Stomach (tissue), 9 donors: ENCODE measurements around the gene HEBP1. TPM values are rescaled to one million over a fixed set of nuclear protein-coding genes. Genes with fewer than 3 reads are reported as not detected.

Source experiments
- DNase-seq, 2 donors: peaks; one replicate each; pipeline versions ENCODE4 v3.0.0 to v3.0.0-alpha.2; 2013 to 2019
- H3K27ac ChIP-seq, 5 donors: fragments of 200-600 bp in 4 of 5; sonication (generic) in 4 of 5; one replicate each; pipeline ENCODE4 v1.5.1; 2013 to 2019; ENCODE audit warnings: mild to moderate bottlenecking in 1 of 5, moderate library complexity in 1 of 5
- H3K27me3 ChIP-seq, 3 donors: fragments of 200-600 bp; sonication (generic); one replicate each; pipeline ENCODE4 v1.5.1; 2017 to 2019; ENCODE audit warnings: mixed run types in 1 of 3
- H3K36me3 ChIP-seq, 4 donors: fragments of 200-600 bp; sonication (generic); 1 replicate in 3 of 4; 2 replicates in 1 of 4; pipeline ENCODE4 v1.5.1; 2016 to 2019
- H3K4me1 ChIP-seq, 4 donors: fragments of 200-600 bp; sonication (generic); one replicate each; pipeline ENCODE4 v1.5.1; 2016 to 2019
- H3K4me3 ChIP-seq, 4 donors: fragments of 200-600 bp; sonication (generic) in 3 of 4; one replicate each; pipeline ENCODE4 v1.5.1; 2016 to 2019; ENCODE audit warnings: mild to moderate bottlenecking in 1 of 4
- H3K9me3 ChIP-seq, 4 donors: fragments of 200-600 bp; sonication (generic); one replicate each; pipeline ENCODE4 v1.5.1; 2016 to 2019
- EP300 ChIP-seq: sonication (generic); formaldehyde crosslinking; IDR thresholded peaks from one replicate; pipeline ENCODE4 v1.6.1; 2017; ENCODE audit warnings: antibody characterized with exemption
- POLR2A ChIP-seq, 4 donors: fragments of 450-650 bp; IDR thresholded peaks; one replicate each; pipeline ENCODE4 v1.6.1; 2016; ENCODE audit warnings: antibody characterized with exemption in 4 of 4, control low read depth in 2 of 4, mild to moderate bottlenecking in 1 of 4, moderate library complexity in 1 of 4
- POLR2AphosphoS5 ChIP-seq, 3 donors: sonication (generic); formaldehyde crosslinking; IDR thresholded peaks; one replicate each; pipeline ENCODE4 v1.6.1; 2016; ENCODE audit warnings: antibody characterized with exemption in 3 of 3
- WGBS, 5 donors: extraction: QIAGEN DNeasy Blood & Tissue Kit in 3 of 5; methylation state at CpG; one replicate each; pipeline versions ENCODE4 v1.1.5 to v1.1.7; 2013 to 2018; 5-methylcytosine and 5-hydroxymethylcytosine counted together
- intact Hi-C: fragments of 100-400 bp; cut with DNase I; formaldehyde crosslinking; loops from one replicate; pipeline ENCODE4 v1.15.1; 2023; ENCODE audit warnings: low total_unique reads
- polyA plus RNA-seq, 3 donors: library from polyadenylated mRNA; stranded (reverse); fragments of 200-250 nt; gene quantifications; one replicate each; pipeline ENCODE4 v1.2.3, GENCODE V29; 2013
- total RNA-seq, 5 donors: library from RNA; depleted of rRNA; stranded (reverse); fragments of >200 nt; gene quantifications; one replicate each; pipeline versions ENCODE4 v1.1.0 to v1.2.3, GENCODE V29; 2014 to 2016
- TF ChIP-seq, protein P1 (sequence below), 7 experiments: fragments of 450-650 bp in 4 of 7; fragments of 200-600 bp in 3 of 7; sonication (generic) in 3 of 7; IDR thresholded peaks; one replicate each; pipeline ENCODE4 v1.5.1; 2016 to 2019; ENCODE audit warnings: antibody characterized with exemption in 7 of 7, control low read depth in 2 of 7, mild to moderate bottlenecking in 1 of 7
- donor health status: healthy with polysubstance abuse.
- donor health status: Bipolar disorder and iron deficiency.
- donor health status: healthy.

HEBP1 gene
- total and polyA plus RNA-seq, 8 donors: 0.45 to 57.3 (median 28.6) TPM

DNA sequence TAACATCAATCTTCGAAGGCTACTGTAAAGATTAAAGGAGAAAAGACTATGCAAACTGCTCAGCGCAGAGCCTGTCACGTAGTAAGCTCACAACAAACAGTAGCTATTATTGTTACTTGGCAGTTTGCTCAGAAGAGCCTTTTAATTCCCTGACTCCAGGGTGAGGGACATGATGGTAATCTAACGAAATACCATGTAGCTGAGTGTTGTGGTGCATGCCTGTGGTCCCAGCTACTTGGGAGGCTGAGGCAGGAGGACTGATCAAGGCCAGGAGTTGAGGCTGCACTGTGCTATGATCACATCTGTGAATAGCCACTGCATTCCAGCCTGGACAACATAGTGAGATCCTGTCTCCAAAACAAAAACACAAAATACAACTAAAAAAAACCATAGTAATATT, 22.8 kb downstream of the HEBP1 start:
- WGBS, 5 donors: 85 to 94% (median 92%) methylated on average over 4 of the region's 4 CpGs
- intact Hi-C loops: loop anchor here (10.0 kb wide), 1 partner anchor 62 kb away; no protein-coding TSS in a partner anchor
- Histone ChIP-seq H3K9me3 (peaks cover 0 to 16% (median 11%) of the 10 kb centered on the region in 4 donors), H3K4me1 (peaks cover 0 to 14% (median 8%) of the 10 kb centered on the region in 4 donors), H3K36me3 (peaks cover 36 to 88% (median 76%) of the 10 kb centered on the region in 4 donors), H3K4me3 (no peak overlapping the region), H3K27ac (peak overlapping the region in 3 of 5 donors; percentile 18 to 60 (median 59)), H3K27me3 (no peaks in the 10 kb centered on the region)
- no peak for DNase-seq
- TF ChIP-seq POLR2A (IDR thresholded peaks at IDR 0.05) (no peak), POLR2AphosphoS5 (IDR thresholded peaks at IDR 0.05) (no peak), EP300 (no peak)
- TF ChIP-seq, protein P1, sequence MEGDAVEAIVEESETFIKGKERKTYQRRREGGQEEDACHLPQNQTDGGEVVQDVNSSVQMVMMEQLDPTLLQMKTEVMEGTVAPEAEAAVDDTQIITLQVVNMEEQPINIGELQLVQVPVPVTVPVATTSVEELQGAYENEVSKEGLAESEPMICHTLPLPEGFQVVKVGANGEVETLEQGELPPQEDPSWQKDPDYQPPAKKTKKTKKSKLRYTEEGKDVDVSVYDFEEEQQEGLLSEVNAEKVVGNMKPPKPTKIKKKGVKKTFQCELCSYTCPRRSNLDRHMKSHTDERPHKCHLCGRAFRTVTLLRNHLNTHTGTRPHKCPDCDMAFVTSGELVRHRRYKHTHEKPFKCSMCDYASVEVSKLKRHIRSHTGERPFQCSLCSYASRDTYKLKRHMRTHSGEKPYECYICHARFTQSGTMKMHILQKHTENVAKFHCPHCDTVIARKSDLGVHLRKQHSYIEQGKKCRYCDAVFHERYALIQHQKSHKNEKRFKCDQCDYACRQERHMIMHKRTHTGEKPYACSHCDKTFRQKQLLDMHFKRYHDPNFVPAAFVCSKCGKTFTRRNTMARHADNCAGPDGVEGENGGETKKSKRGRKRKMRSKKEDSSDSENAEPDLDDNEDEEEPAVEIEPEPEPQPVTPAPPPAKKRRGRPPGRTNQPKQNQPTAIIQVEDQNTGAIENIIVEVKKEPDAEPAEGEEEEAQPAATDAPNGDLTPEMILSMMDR (IDR thresholded peaks at IDR 0.05): no peak

DNA sequence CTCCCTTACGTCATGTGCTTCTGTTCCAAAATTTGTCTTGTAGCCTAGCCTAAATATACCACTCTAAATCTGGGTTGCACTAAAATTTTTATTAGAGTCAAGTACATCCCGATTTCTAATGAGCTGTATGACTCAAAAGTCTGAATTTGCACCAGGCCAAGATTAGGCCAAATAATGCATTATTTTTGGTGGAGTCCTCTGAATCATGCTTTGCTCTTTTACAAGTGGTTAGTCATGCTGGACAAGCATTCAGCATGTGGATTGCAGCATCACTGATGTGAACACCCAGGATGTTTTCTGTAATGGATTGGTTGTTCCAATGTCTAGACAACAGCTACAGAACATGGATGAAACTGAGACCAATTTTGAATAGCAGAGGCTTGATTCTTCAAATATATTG, 23.7 kb downstream of the HEBP1 start:
- H3K4me1 ChIP-seq: peaks cover 0 to 14% (median 8%) of the 10 kb centered on the region in 4 donors
- TF ChIP-seq, protein P1 (IDR thresholded peaks at IDR 0.05): no peak
- TF ChIP-seq POLR2AphosphoS5 (IDR thresholded peaks at IDR 0.05): peak in 1 of 3 donors; percentile 53
- no peaks in the 10 kb centered on the region for H3K27me3 ChIP-seq
- peaks cover 0 to 16% (median 11%) of the 10 kb centered on the region in 4 donors for H3K9me3 ChIP-seq
- no peak overlapping the region for H3K4me3 ChIP-seq
- intact Hi-C loops: loop anchor here (10.0 kb wide), 1 partner anchor 62 kb away; no protein-coding TSS in a partner anchor
- peak overlapping the region in 4 of 5 donors; percentile 9 to 70 (median 62) for H3K27ac ChIP-seq
- WGBS, 5 donors: 61 to 85% (median 67%) methylated on average over 2 of the region's 2 CpGs
- H3K36me3 ChIP-seq: peaks cover 30 to 83% (median 76%) of the 10 kb centered on the region in 4 donors
- no peak for DNase-seq

DNA sequence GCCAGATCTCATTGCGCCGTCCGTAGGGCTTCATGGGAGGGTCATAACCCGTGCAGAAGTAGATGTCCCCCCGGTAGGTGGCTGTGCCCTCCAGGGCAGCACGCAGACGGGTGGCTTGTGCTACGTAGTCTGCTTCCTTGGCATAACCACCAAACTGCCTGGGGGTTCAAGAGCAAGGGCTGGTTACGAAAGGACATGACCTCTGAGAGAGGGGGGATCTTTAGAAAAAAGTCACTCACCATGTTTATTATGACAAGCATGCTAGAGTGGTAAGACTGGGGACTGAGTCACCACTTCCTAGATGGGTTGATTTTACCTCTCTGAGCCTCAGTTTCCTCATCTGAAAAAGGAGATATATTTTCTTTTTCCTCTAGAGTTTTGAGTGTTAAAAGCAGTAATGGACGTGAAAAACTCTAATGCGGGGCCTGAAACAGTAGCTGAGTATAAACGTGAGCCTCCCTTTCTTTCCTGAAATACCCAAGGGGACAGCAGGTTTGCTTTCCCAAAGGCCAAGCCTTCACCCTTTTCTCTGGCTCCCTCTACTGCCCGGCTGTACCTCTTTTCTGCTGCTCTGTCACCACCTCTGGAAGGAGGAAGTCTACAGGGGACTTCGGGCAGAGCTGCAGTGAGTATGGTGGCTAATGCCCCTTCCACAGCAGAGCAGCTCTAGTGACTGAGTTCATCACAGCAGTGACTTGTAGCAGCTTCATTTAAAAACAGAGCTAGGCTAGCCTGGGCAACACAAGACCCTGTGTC, 24.6 kb downstream of the HEBP1 start:
- Histone ChIP-seq H3K36me3 (peaks cover 22 to 76% (median 73%) of the 10 kb centered on the region in 4 donors), H3K27me3 (no peaks in the 10 kb centered on the region), H3K4me3 (no peak overlapping the region), H3K9me3 (peaks cover 0 to 16% (median 11%) of the 10 kb centered on the region in 4 donors), H3K27ac (peak overlapping the region in 4 of 5 donors; percentile 9 to 70 (median 62)), H3K4me1 (peaks cover 0 to 14% (median 8%) of the 10 kb centered on the region in 4 donors)
- TF ChIP-seq POLR2A (IDR thresholded peaks at IDR 0.05): no peak
- TF ChIP-seq, protein P1 (IDR thresholded peaks at IDR 0.05): peak in 2 of 7 experiments; percentile 7 to 41
- 75 to 84% (median 79%) methylated on average over 13 to 14 of the region's 14 CpGs for WGBS, 5 donors
- intact Hi-C loops: loop anchor here (10.0 kb wide), 1 partner anchor 61 kb away; no protein-coding TSS in a partner anchor
- DNase-seq: peak; percentile 46 to 68

DNA sequence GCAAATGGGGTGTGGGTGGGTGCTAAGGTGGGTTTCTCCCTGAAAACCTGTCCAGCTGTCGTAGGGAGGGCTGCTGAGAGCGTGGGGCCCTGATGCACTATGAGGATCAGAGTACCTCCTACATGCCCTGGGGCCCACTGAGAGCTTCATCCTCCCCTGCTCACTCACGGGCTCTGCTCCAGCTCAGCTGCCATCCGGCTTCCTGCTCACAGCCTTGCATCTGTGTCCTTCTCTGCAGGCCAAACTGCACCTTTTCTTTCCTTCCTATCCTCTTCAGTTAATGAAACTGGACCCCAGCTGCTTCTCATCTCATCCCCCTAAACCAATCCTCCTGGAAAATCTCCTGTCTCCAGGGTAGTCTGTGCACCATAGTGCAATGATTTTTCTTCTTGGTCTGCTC, 25.9 kb downstream of the HEBP1 start:
- TF ChIP-seq EP300 (no peak), POLR2AphosphoS5 (IDR thresholded peaks at IDR 0.05) (no peak), POLR2A (IDR thresholded peaks at IDR 0.05) (no peak)
- TF ChIP-seq, protein P1 (IDR thresholded peaks at IDR 0.05): no peak
- DNase-seq: no peak
- no peak overlapping the region for H3K27ac ChIP-seq
- peaks cover 0 to 7% (median 3%) of the 10 kb centered on the region in 4 donors for H3K4me1 ChIP-seq
- 89 to 100% (median 95%) methylated on average over 4 of the region's 4 CpGs for WGBS, 5 donors
- no peaks in the 10 kb centered on the region for H3K27me3 ChIP-seq
- peaks cover 0 to 16% (median 11%) of the 10 kb centered on the region in 4 donors for H3K9me3 ChIP-seq
- no peak overlapping the region for H3K4me3 ChIP-seq
- peaks cover 17 to 75% (median 68%) of the 10 kb centered on the region in 4 donors for H3K36me3 ChIP-seq
- intact Hi-C loops: loop anchor here (10.0 kb wide), 1 partner anchor 59 kb away; no protein-coding TSS in a partner anchor
